CD4-positive, alpha-beta T cell treated with Interferon alpha-2 for 1 hour (primary cell): ENCODE data around the gene FMOD.
"Not testable (repeated sequence)": the region's sequence is repeated elsewhere in the genome, so short reads cannot be mapped to it uniquely, and the experiment has no call there.

Experiments used
- DNase-seq, 2 donors: peaks; one replicate each; pipeline ENCODE4 v3.0.0-alpha.2; 2020 to 2022

Gene FMOD

GRCh38 chr1:203325418-203326091 lies 25.4 kb downstream of the FMOD start:
- peak in 1 of 2 donors; percentile 48 for DNase-seq

- peak; percentile 66 to 73 for DNase-seq
Measured at GRCh38 chr1:203325026-203325417, 25.9 kb downstream of the FMOD start.

GRCh38 chr1:203324105-203325025 lies 26.6 kb downstream of the FMOD start:
- DNase-seq: peak; percentile 58 to 75

- DNase-seq: no peak
Measured at GRCh38 chr1:203323587-203323986, 27.3 kb downstream of the FMOD start.

DNA sequence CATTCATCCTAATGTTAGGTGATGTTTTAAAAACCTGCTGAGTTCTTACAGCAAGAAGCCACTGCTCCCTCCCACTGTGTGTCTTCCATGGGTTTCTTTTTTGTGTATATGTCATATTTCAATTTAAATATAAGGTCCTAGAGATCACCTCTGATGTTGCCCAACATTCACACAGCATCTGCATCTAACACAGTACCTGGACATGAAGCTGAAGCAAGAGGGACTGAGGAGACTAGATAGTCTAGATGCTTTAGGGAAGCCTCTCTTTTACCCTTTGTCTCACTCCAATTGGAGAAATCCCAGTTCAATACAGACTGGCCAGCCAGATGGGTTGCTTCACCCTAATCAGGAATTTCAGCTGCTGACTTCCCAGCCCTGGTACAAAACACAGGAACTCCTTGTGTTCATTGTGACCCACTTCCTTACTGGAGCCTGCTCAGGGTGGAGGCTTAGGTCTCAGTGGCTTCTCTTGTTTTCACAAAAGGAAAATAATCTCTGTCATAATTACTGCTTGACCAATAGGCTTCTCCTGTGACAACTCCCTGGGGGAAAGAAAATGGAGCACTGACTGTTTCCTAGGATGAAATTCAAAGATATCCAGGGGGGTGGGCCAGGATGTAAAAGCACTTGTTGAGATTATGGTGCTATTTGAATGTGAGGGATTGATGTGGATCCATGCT lies 28.3 kb downstream of the FMOD start:
- no peak for DNase-seq

DNA sequence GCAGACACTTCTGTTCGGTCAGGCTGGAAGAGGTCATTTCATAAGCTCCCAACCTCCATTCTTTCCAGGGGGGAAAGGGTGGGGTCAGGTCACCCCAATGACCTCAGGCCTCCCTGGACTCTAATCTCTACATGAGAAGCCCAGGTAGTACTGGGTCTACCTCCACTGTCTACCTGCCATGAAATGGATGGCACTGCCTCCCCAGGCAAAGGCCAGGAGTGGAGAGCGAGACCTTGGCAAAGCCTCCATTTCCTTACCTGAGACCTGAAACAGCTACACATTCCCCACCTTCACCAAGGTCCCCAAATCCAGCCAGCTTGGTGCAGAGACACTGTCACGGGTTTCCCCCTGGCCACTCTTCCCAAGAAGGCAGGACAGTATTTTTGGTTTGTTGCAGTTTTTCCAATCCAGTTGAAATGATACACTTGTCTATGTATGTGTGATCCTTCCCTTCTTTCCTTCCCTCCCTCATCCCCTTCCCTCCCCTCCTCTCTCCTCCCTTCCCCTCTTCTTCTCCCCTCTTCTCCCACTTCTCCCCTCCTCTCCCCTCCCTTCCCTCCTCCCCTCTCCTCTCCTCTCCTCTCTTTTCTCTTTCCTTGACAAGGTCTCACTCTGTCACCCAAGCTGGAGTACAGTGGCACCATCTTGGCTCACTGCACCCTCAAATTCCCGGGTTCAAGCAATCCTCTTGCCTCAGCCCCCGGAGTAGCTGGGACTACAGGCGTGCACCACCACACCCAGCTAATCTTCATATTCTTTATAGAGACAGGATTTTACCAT lies 29.5 kb downstream of the FMOD start:
- no peak for DNase-seq

DNA sequence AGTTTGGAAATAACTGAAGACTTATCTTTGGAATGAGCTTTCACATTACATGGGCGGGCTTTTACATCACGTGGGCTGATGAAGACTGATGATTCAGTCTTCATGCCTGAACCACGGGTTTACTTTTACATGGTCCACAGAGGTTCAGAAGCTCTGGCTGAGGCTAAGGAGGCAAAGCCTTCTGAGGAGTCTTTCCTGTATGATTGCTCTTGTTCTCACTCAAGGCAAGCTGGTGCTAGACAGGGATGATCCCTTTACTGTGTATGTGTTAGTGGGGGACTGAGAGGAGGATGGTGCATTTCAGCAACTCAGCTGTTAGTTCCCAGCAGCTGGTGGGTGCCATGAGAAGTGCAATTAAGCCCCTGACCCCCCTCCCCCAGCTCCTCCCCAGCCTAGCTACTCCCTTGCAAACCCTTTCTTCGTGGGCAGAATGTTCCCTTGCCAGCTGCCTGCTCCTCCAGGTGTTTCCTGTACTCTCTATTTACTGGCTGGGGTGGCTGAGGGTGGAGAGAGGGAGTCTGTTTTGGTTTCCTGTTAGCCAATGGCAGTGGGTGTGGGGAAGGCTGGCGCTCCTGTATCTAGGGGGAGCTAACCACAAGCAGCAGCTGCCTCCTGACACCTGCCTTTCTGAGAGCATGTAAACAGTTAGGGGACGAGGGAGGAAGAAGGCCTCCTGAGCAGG lies 30.2 kb downstream of the FMOD start:
- DNase-seq: peak; percentile 80 to 85

GRCh38 chr1:203318229-203318517 lies 32.7 kb downstream of the FMOD start:
- no peak for DNase-seq

GRCh38 chr1:203317429-203318228 lies 33.3 kb downstream of the FMOD start:
- no peak for DNase-seq

DNA sequence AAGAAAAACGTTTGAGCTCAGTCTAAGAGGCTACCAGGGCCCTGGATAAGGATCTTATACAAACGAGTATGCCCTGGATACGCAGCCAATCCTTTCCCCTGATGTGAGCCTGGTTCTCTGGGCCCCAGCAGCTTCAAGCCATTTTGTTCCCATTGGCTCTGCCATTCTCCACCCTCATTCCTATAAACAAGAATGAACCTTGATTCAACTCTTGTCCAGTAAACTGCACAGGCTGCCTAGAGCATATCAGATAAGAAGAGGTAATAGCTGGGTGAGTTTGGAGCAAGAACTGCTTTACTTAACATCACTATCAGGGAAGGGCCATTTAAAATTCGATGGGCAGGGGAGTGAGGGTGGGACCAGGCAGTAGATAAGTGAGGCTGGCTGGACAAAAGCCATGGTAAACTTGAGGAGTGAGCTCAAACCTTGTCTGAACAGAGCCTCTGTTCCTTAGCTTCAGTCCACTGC lies 34.3 kb downstream of the FMOD start:
- no peak for DNase-seq

DNA sequence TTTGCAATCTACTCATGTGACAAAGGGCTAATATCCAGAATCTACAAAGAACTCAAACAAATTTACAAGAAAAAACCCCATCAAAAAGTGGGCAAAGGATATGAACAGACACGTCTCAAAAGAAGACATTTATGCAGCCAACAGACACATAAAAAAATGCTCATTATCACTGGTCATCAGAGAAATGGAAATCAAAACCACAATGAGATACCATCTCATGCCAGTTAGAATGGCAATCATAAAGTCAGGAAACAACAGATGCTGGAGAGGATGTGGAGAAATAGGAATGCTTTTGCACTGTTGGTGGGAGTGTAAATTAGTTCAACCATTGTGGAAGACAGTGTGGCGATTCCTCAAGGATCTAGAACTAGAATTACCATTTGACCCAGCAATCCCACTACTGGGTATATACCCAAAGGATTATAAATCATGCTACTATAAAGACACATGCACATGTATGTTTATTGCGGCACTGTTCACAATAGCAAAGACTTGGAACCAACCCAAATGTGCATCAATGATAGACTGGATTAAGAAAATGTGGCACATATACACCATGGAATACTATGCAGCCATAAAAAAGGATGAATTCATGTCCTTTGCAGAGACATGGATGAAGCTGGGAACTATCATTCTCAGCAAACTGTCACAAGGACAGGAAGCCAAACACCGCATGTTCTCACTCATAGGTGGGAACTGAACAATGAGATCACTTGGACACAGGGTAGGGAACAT lies 36.7 kb downstream of the FMOD start:
- DNase-seq: not testable (repeated sequence)

DNA sequence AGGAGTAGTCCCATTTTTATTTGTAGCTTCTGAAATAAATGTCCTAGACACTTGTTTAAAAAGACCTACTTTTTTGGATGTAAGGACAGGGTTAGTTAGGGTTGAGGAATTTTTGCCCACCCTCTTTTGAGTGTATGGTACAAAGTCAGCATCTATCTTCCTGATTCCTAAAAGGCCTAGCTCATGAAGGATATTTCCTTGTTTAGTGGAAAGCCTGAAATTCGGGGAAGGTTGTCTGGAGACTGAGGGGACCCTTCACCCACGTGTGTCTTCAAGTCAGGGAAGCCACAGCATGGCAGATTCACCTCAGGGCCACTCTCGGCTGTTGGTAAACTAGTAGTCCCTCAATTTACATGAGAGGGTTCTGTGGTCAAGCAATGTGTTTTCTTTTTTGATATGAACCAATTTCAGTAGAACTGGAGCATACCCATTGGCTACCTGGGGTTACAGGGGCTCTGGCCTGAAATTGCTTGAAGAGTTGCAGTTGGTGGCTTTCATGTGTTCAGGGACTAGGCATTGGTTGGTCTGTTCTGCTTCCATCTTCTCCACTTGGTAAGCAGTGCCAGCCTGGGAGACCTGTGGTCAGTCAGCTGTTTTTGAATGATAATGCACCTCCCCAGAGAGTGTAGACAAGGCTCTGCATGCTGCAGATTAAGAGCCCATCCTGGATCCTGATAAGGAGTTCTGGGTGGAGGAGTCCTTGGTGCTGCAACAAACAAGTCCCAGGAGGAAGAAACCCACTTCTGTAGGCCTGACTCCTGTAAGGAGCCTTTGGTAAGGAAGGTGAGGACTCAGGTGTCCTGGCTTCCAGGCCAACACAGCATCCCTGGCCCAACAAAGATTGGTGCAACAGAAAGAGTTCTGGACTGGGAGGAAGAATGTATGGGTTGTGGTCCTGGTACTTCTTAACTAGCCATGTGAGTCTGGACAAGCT lies 39.3 kb downstream of the FMOD start:
- no peak for DNase-seq

- DNase-seq: peak; percentile 45 to 60
Measured at GRCh38 chr1:203308923-203309331, 42.0 kb downstream of the FMOD start.

DNA sequence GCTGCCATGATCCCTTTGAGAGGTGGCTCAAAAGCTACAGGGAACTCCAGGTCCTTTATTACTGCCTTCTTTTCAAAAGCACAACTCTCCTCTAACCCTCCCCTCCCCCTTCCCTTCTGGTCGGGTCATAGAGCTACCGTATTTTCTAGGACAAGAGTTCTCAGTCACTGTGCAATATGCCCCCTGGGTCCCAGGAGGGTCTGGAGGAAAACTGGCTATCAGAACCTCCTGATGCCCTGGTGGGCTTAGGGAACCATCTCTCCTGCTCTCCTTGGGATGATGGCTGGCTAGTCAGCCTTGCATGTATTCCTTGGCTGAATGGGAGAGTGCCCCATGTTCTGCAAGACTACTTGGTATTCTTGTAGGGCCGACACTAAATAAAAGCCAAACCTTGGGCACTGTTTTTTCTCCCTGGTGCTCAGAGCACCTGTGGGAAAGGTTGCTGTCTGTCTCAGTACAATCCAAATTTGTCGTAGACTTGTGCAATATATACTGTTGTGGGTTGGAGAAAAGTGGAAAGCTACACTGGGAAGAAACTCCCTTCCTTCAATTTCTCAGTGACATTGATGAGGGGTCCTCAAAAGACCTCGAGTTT lies 42.5 kb downstream of the FMOD start:
- peak in 1 of 2 donors; percentile 54 for DNase-seq

DNA sequence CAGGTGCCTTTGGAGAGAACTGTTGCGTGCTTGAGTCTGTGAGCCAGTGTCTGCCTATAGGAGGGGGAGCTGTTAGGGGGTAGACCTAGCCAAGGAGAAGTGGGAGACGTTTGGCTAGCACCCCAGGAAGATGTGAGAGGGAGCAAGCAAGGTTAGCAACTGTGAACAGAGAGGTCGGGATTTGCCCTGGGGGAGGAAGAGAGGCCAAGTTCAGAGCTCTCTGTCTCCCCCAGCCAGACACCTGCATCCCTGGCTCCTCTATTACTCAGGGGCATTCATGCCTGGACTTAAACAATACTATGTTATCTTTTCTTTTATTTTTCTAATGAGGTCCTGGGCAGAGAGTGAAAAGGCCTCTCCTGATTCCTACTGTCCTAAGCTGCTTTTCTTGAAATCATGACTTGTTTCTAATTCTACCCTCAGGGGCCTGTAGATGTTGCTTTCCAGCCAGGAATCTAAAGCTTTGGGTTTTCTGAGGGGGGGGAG lies 43.2 kb downstream of the FMOD start:
- no peak for DNase-seq

DNA sequence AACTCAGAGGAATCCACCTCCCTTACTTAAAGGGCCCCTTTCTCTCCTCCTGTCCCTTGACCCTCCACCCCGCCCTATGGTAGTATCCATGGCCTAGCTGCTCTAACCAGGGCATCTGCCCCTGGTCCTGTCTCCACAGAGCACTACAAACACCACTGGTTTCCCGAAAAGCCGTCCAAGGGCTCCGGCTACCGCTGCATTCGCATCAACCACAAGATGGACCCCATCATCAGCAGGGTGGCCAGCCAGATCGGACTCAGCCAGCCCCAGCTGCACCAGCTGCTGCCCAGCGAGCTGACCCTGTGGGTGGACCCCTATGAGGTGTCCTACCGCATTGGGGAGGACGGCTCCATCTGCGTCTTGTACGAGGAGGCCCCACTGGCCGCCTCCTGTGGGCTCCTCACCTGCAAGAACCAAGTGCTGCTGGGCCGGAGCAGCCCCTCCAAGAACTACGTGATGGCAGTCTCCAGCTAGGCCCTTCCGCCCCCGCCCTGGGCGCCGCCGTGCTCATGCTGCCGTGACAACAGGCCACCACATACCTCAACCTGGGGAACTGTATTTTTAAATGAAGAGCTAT lies 43.9 kb downstream of the FMOD start:
- DNase-seq: peak; percentile 52 to 72

- DNase-seq: peak; percentile 63 to 72
Measured at GRCh38 chr1:203306089-203306964, 44.6 kb downstream of the FMOD start.

DNA sequence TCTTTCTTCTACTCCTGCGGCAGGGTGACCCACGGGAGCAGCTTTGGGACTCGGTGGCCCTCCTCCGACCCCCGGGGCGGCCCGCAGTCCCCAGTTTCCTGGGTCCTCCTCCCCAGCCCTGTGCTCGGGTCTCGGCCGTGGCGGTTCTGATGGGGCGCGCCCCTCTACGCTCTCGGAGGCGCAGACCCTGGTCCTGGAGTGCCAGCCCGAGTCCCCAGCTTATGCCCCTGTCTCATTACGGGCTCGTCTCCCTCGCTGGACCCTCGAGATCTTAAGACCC lies 45.2 kb downstream of the FMOD start:
- no peak for DNase-seq
